Right ventricle myocardium superior (tissue), 1 donor: Measurements from ENCODE around the gene RTN1. TPM values are rescaled to one million over a fixed set of nuclear protein-coding genes. Genes with fewer than 3 reads are reported as not detected.

ENCODE experiments used
- ATAC-seq: fragments of 200-7000 bp; cut with Tn5 transposase; one replicate; pipeline ENCODE4 v1.9.1; 2020; ENCODE audit warnings: mild to moderate bottlenecking; ENCODE audit not compliant: poor library complexity
- DNase-seq: peaks from one replicate; pipeline ENCODE4 v3.0.0-alpha.2; 2020
- intact Hi-C: fragments of 100-400 bp; cut with DNase I; formaldehyde crosslinking; loops from one replicate; pipeline ENCODE4 v1.11.2; 2022
- total RNA-seq: library from RNA; stranded (reverse); fragmentation: NEBNext Ultra II Directional; extraction: Animal tissue kit (Norgen Biotek cat#: 25700); gene quantifications from one replicate; pipeline ENCODE4 v1.2.1, GENCODE V29; 2021
- donor health status: DM: no; HTN: yes; CAD: no; lungs with severe emphysema.

RTN1 gene
- total RNA-seq, 1 donor from 2014 or later: 1.1 TPM

DNA sequence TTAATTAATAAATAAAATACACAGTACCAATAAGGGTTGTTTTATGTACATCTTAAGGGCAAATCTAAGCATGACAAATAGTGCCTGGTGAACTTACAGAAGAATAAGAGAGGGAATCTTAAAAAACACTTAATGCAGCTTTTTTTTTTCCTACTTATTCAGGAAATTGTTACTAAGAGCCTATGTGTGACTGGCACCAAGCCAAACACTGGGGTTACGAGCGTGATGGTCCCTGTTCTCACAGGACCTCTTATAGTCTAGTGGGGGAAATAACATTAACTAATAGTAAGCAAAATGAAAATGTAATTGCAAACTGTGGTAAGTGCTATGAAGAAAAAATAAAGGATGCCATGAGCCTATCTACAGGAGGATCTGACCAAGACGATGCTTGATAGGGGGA, 53.6 kb downstream of the RTN1 start:
- intact Hi-C loops: no loop called here
- no peak for DNase-seq
- no peak for ATAC-seq

DNA sequence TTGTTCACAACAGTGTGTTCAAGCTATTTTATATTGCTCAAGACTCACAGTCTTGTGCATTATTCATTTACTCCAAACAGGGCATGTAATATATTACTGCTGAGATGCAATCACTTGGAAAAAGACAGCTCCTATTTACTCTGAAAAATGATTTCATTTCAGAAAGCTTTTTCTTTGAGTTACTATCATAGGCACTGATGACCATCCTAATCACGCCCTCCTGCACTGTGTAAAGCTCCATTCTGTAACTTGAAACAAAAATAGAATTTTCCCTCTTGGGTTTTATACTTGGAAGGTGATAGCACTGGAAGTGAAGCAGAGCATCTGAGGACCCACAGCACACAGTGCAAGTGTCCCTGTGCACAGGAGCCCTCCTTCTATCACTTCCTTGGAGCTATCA, 55.6 kb downstream of the RTN1 start:
- ATAC-seq (no peak), DNase-seq (no peak)
- intact Hi-C loops: no loop called here

DNA sequence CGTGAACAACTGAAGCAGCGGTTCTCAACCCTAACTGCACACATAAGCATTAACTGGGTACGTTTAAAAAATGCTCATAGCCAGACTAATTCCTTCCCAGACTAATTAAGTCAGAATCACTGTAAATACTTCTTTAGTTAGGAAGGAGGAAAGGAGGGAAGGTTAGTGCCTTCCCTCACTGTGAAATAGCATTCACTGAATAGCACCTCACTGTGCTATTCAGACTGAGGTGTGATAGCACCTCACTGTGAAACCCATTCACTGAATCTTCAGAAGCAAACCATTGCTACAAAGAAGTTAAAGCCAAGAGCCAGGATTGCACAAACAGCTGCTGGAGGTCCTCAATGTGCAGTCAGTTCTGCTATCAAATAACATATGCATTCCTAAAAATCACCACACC, 58.8 kb downstream of the RTN1 start:
- intact Hi-C loops: no loop called here
- ATAC-seq (no peak), DNase-seq (no peak)

DNA sequence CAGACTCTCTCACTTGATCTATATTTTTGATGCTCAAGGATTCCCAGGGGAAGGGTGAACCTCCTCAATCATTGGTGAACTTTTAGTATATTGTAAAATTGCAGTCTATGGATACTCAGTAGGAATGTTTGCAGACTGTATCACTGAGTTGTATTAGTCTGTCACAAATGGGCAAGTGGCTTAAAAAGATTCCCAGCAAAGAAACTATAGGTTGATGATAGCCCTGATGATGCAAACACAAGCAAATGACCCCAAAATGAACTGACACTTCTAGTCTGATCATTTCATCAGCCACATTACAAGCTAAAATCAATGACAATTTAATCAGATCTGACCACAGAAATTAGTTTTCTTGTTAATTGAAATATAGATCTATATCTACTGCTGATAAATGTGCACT, 59.5 kb downstream of the RTN1 start:
- no peak for DNase-seq
- ATAC-seq: no peak

DNA sequence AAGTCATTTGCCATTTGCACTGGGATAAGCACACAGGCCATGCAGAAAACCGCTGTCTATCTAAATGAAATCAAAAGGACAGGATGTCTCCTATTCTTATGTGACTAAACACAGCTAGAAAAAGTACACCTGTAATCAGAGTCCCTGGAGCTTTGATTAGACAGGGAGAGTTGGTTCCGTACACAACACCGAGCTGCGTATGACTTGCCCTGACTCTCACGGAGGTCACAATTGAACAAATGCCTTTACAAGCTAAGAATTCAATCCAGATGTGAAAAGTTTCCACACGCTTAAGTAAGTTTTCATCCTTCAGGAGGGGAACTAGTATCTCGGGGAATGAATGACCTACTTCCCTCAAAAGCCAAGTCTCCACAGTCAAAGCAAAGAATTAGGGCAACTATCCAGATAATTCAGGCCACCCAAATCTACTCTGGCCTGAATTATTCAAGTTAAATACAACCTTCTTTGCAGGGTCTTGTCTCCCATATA, 67.5 kb downstream of the RTN1 start:
- DNase-seq (no peak), ATAC-seq (no peak)
- intact Hi-C loops: no loop called here

More for the DNA sequence above, 59.5 kb downstream of the RTN1 start:
- intact Hi-C loops: no loop called here

DNA sequence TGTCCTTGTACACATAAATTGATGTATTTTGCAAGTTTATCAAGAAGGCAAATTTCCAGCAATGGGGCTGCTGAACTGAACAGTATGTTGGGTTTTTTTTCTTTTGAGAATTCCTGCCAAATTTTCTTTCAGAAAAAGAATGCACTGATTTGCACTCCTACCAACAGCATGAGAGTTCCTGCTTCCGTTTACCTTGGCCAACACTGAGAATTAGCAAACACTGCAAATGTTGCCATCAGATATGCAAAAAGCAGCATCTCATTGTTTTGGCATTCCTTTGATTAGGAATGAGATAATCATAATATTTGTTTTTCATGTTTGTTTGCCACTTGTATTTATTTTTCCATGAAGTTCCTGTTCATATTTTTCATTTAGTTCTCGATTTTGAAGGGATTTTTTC, 82.4 kb downstream of the RTN1 start:
- no peak for ATAC-seq
- no peak for DNase-seq
- intact Hi-C loops: no loop called here

DNA sequence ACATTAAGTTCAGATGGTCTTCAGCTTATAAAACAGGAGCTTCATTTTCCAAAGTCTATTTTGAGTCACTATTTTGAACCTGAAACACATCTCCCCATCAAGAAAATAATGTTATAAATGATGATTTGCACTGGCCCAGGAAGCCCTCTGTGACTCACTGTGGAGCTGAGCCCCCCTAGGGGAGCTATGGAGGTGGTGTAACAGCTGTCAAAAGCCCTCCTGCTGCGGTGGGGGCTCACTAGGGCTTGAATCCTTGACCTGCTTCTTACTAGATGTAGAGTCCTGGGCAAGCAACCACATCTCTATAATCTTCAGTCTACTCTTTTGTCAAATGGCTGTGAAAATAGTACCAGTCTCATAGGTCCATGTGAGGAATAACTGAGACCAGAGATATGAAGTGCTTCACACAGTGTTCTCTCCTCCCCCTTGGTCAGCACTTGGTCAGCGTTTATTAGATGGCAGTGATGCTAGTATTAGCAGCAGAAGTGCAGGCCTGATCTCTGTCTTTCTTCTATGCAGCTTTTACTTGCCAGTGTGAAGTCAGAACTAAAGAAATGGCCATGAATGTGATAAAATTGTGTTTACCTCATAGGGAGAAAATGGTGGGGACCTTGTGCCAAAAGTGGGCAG, 83.4 kb downstream of the RTN1 start:
- DNase-seq: no peak
- ATAC-seq: no peak
- intact Hi-C loops: no loop called here

DNA sequence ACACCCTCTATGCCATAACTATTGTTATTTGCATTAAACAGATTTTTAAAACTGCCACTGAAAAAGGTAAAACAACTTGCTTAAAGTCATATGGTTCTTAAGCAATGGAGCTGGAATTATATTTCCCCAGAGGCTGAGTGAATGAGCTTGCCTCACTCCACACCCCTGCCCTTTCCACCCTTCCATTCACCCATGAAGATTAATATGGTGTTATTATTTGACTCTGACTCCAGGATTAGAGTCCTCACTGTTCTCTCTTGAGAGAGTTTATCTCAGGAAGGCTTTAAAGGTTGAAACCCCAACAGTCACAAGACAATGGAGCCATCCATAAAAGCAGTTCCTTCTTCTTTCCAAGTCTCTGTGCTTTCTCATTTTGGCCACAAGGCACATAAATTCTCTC, 84.9 kb downstream of the RTN1 start:
- DNase-seq: no peak
- intact Hi-C loops: no loop called here
- no peak for ATAC-seq

DNA sequence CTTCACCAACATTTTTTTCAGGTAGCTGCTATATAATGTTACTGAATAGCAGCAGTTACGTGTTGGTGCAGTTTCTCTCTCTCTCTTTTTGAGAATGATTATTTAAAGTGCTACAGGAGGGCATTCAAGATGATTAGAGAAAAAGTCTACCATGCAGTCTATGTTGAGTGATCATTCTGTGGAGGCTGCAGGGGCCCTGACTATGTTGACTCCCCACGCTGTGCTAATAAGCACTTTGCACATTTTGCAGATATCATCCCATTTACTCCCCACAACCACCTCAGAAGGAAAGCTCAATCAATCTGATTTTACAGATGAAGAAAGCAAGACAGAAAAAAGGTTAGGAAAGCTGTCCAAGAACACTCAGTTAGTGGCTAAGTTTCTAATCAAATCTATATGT, 87.8 kb downstream of the RTN1 start:
- DNase-seq (no peak), ATAC-seq (no peak)
- intact Hi-C loops: no loop called here

DNA sequence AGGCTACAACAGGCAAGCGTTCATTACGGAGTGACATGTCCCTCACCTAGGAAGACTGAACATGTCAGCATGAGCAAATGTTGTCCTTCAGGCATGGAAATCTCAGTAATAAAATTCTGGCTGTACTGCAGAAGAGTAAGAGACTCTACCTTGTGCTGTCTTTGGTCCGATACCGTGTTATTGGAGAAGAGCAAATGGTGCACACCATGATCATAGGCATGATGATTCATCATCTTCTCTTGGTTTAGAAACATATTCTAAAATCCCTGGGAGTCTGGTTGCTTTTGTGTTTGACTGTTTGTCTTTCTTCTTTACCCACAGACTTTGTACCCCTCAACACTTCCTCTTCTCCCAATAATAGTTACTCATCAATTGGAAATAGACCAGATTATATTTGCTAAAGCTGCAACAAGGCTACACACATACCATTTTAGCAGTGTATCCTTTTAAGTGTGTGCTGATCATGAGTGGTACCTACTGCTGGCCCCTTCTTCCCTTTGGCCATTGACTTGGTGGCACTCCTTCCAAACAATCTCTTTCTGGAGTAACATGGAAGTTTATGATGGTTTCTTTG, 93.5 kb downstream of the RTN1 start:
- DNase-seq (no peak), ATAC-seq (no peak)
- intact Hi-C loops: no loop called here

DNA sequence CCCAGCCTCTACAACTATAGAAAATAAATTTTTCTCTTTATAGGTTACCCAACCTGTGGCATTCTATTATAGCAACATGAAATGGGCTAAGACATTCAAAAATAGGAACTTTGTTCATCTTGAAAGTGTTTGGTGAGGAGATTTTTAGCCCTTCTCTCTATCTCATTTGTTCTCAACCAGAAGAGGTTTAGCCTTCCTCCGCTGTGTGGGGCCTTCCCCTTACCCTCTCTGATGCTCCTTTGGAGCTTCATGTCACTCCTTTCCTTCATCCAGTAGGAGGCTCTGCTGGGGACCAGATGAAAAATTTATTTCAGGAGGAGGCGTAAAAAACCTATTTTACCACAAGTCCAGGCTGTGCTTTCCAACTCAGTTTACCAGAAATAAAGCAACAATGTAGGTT, 94.1 kb downstream of the RTN1 start:
- intact Hi-C loops: no loop called here
- no peak for ATAC-seq
- DNase-seq: no peak

DNA sequence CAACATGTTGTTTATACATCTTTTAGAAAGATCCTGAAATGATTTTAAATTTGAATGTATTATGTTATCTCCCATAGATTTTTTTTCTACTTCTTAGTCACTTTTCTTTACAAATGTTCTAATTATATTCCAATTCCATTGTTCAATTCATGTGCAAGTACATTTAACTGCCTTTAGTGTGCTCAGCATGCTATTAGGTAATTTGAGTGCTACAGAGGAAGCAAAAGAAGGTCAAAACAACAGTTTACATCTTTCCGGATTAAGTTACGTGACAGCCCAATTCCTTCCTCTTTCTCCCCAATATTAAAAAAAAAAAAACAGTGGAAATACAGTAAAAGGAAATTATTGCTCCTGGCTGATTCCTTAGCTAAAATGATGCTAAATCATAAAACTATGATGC, 98.3 kb downstream of the RTN1 start:
- intact Hi-C loops: no loop called here

DNA sequence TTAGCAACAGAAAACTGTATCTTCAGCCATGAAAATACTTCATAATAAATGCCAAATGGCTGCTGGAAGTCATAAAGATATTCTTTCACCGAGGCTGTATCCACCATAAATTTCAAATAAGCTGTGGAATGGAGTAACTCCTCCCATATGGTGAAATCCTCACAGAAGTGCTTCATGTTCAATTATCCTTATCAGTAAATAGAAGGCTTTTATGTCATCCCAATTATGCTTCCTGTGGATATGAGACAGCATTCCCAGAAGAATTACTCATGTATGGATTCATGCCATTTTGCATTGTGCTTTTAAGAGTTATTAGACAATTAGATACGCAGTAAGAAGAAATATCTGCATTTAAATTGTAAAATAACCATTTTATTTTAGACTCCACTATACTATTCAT, 99.0 kb downstream of the RTN1 start:
- DNase-seq (no peak), ATAC-seq (no peak)
- intact Hi-C loops: no loop called here

More for the DNA sequence above, 98.3 kb downstream of the RTN1 start:
- no peak for DNase-seq
- no peak for ATAC-seq

DNA sequence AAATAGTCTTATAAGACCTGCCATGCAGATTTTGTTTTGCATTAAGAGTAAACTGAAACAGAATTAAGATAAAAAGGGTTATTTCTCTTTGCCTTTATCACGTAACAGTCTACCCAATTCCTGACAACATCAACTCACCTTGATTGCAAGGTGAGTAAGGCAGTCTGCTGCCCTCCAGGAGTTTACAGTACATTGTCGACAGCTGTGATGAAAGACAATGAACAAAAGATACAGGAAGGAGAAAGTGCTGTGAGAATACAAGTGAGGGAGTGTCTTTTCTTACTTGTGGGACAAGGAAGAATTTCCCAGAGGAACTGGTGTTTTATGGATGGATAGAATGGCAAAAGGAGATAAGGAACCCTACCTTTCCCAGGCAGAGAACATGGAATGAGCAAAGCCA, 101.0 kb downstream of the RTN1 start:
- DNase-seq (no peak), ATAC-seq (no peak)
- intact Hi-C loops: no loop called here

DNA sequence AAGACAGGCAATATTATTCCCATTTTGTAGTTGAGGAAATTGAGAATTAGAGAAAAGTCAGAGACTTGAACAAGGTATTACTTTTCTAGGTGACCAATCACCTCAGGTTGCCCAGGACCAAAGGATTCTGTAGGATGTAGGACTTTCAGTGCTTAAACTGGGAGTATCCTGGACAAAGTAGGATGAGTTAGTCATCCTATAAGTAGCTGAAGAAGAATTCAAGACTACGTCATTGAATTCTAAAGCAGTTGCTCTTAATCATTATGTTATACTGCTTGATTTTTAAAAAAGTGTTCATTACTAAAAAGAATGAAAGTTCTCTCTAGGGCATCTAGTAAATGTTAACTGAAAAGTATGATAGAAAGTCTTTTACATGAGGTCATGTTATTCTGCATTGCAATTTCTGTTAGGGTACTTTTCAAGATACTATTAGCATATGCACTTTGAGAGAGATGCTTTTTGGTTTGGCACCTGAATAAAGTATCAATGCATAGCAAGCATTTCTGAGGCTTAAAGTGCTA, 101.7 kb downstream of the RTN1 start:
- DNase-seq: no peak
- no peak for ATAC-seq
- intact Hi-C loops: no loop called here

DNA sequence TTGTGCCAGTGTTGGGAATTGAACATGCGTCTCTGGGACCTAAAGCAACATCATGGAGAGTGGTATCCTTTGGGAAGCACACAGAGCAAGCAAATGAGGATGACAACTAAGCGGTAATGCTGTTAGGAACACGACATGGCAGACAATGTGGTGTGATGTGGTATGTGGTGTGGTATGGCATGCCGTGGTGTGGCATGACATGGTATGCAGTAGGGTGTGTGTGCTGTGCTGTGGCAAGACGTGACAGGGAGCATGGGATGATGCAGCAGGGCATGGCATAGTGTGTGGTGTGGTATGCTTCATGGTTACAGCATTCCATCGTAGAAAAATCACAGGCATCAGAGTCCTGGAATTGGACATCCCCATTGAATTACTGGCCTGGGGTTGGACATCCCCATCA, 108.7 kb downstream of the RTN1 start:
- no peak for ATAC-seq
- intact Hi-C loops: no loop called here
- DNase-seq: no peak

DNA sequence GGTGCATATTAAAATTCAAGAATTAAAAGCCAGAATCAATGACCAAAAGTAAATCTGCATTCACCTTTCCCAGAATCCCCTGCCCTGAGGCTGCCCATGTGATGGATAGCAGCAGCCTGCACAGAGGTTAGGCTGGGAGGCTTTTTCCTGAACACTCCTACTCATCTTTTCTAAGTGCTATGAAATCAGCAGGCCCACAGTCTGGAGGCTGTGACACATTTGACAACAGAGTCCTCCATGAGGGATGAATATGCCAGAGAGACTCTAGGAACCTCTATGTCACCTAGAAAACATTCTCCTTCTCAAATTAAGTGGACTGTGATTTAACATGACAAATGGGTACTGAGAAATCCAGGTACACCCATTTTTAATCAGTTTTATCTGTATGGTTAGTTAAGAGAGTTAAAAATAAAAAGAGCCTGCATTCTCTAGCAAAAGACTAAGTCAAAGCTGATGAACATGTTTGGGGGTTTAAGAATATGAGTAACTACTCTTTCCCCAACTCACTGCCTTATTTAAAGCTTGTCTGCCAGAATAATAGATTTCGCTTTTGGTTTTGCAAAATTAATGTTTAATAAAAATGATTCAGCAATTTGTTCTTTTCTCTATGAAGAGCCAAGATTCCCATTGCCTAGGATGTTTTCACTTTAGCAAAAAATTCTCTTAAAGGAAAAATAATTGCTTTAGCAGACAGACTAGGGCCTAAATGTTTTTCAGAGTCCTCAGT, 115.0 kb downstream of the RTN1 start:
- DNase-seq (no peak), ATAC-seq (no peak)
- intact Hi-C loops: no loop called here

DNA sequence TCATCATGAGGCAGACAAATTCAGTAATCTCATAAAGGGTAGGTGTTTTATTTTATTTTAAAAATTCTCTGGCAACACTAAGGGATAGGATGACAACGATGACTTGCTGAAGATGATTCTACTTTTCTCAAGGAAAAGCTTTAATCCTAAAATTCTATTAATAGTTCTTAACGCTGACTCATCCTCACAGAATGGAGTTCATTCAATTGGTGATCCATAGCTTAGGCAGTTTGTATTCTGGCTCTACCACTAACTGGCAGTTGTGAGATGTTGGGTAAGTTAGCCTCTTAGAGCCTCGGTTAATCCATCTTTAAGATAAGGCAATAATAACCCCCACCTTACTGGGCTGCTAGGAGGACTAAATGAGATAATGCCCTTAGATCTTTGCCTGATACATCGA, 116.3 kb downstream of the RTN1 start:
- intact Hi-C loops: no loop called here
- DNase-seq: no peak
- ATAC-seq: no peak

DNA sequence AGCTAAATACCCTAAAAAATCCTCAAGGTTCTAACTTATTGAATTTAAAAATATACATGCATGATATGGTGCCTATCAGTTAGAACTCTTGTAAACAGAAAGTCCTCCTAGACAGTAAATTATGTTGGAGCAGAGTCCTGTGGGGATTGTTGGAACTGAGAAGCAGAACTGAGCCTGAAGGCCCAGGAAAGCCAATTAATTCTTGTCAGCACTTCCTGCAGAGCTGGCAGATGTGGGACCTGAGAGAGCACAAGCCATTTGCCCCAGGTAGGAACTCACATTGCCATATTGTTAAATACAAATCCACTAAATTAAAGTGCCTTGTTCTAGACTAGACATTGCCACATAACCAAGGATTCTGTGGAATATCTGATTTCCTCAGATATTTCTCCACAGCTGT, 117.1 kb downstream of the RTN1 start:
- ATAC-seq (no peak), DNase-seq (no peak)
- intact Hi-C loops: no loop called here

DNA sequence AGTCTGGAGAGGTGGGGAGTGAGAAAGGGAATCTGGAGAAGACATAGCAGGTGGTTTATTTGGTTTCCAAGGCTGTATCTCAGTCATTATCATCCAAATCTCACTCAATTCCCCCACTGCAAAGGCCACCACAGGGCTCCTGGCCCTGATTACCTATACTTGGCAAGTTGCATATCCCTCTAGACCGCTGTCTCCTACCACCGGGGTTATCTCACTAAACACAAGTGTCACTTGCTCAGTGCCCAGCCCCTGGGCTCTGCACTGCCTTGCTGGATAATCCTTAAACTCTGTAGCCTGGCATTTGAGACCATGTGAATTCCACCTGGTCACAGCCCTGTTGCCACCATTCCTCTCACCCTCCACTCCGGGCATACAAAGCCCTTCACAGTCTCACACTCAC, 119.0 kb downstream of the RTN1 start:
- DNase-seq (no peak), ATAC-seq (no peak)
- intact Hi-C loops: no loop called here
